IMR-90 (cell line): ENCODE results near the gene CDC20B. TPM values are rescaled to one million over a fixed set of nuclear protein-coding genes. Genes with fewer than 3 reads are reported as not detected.

Experiments used
- ATAC-seq: fragments of 200-7000 bp; cut with Tn5 transposase; 2 replicates; pipeline ENCODE4 v1.9.1; 2020; ENCODE audit warnings: low read depth, mild to moderate bottlenecking, moderate library complexity
- BruUV-seq: library from RNA; stranded (reverse); fragments of 400-500 nt; replicated peaks from 2 replicates; lab custom pipeline; 2021; lab: Mats Ljungman, UMichigan
- CTCF ChIA-PET: fragments of 300-600 bp; formaldehyde crosslinking; extraction: SDS; loops from one replicate; lab custom pipeline; 2021; ENCODE audit warnings: antibody characterized with exemption; lab: Yijun Ruan, JAX
- POLR2A ChIA-PET: fragments of 300-600 bp; sonication (Branson Sonifier 250); formaldehyde crosslinking; loops from one replicate; lab custom pipeline; 2022; ENCODE audit warnings: antibody characterized with exemption; ENCODE audit not compliant: unreplicated experiment; lab: Charles Lee
- DNase-seq: peaks from one replicate; pipeline ENCODE4 v3.0.0; 2013
- H2AFZ ChIP-seq: replicated peaks from 2 replicates; pipeline ENCODE3; 2013; ENCODE audit warnings: low read length, mild to moderate bottlenecking; ENCODE audit not compliant: poor library complexity
- H2AK5ac ChIP-seq: 2 replicates; pipeline ENCODE4 v1.6.1; 2013; ENCODE audit warnings: low read depth, low read length, inconsistent platforms
- H2AK9ac ChIP-seq: replicated peaks from 2 replicates; pipeline ENCODE3; 2013; ENCODE audit warnings: mild to moderate bottlenecking, low read depth, low read length, moderate library complexity; ENCODE audit not compliant: poor library complexity
- H2BK120ac ChIP-seq: 2 replicates; pipeline ENCODE4 v1.6.1; 2013; ENCODE audit warnings: low read depth, low read length, inconsistent platforms
- H2BK15ac ChIP-seq: 3 replicates; pipeline ENCODE4 v1.6.1; 2013; ENCODE audit warnings: low read depth, low read length, inconsistent platforms
- H2BK20ac ChIP-seq: 2 replicates; pipeline ENCODE4 v1.6.1; 2013; ENCODE audit warnings: low read depth, mild to moderate bottlenecking, inconsistent platforms, low read length, moderate library complexity
- H2BK5ac ChIP-seq: 2 replicates; pipeline ENCODE4 v1.6.1; 2013; ENCODE audit warnings: mild to moderate bottlenecking, low read depth, low read length, inconsistent platforms; ENCODE audit not compliant: poor library complexity, severe bottlenecking
- H3K14ac ChIP-seq: replicated peaks from 2 replicates; pipeline ENCODE4 v1.6.1; 2013; ENCODE audit warnings: low read depth, low read length, inconsistent platforms
- H3K18ac ChIP-seq: 2 replicates; pipeline ENCODE4 v1.6.1; 2013; ENCODE audit warnings: low read depth, low read length, control low read depth
- H3K23ac ChIP-seq: 2 replicates; pipeline ENCODE4 v1.6.1; 2013; ENCODE audit warnings: low read depth, low read length, inconsistent platforms
- H3K27ac ChIP-seq: 2 replicates; pipeline ENCODE4 v1.5.1; 2013; ENCODE audit warnings: mild to moderate bottlenecking, control low read depth, low read length; ENCODE audit not compliant: insufficient read depth
- H3K27me3 ChIP-seq: 2 replicates; pipeline ENCODE4 v1.6.1; 2013; ENCODE audit warnings: low read length; ENCODE audit not compliant: control insufficient read depth, insufficient read depth
- H3K36me3 ChIP-seq: 2 replicates; pipeline ENCODE4 v1.6.1; 2013; ENCODE audit warnings: low read length, mixed read lengths; ENCODE audit not compliant: control insufficient read depth, insufficient read depth
- H3K4ac ChIP-seq: 2 replicates; pipeline ENCODE4 v1.6.1; 2013; ENCODE audit warnings: low read depth, low read length, inconsistent platforms
- H3K4me1 ChIP-seq: 2 replicates; pipeline ENCODE4 v1.6.1; 2013; ENCODE audit warnings: low read length, mixed read lengths; ENCODE audit not compliant: control insufficient read depth, insufficient read depth
- H3K4me2 ChIP-seq: 2 replicates; pipeline ENCODE4 v1.6.1; 2013; ENCODE audit warnings: low read depth, mild to moderate bottlenecking, control low read depth, low read length, moderate library complexity
- H3K4me3 ChIP-seq: 2 replicates; pipeline ENCODE4 v1.5.1; 2013; ENCODE audit warnings: low read depth, mild to moderate bottlenecking, control low read depth, low read length, moderate library complexity; ENCODE audit not compliant: insufficient read depth
- H3K56ac ChIP-seq: 2 replicates; pipeline ENCODE4 v1.6.1; 2013; ENCODE audit warnings: low read length, inconsistent platforms; ENCODE audit not compliant: insufficient read depth; ENCODE audit errors: extremely low read depth
- H3K79me1 ChIP-seq, 2 experiments: 2 replicates each; pipeline ENCODE4 v1.6.1; 2013; ENCODE audit warnings: low read length in 2 of 2, inconsistent platforms in 1 of 2, low read depth in 1 of 2
- H3K9ac ChIP-seq: 2 replicates; pipeline ENCODE4 v1.6.1; 2013; ENCODE audit warnings: low read depth, low read length, control low read depth
- H3K9me1 ChIP-seq: 2 replicates; pipeline ENCODE4 v1.6.1; 2013; ENCODE audit warnings: low read length, inconsistent platforms; ENCODE audit not compliant: insufficient read depth
- H3K9me3 ChIP-seq: 2 replicates; pipeline ENCODE4 v1.6.1; 2013; ENCODE audit warnings: low read length; ENCODE audit not compliant: control insufficient read depth, insufficient read depth
- H4K20me1 ChIP-seq: 2 replicates; pipeline ENCODE4 v1.6.1; 2013; ENCODE audit warnings: low read length, inconsistent platforms; ENCODE audit not compliant: insufficient read depth
- H4K5ac ChIP-seq: 2 replicates; pipeline ENCODE4 v1.6.1; 2013; ENCODE audit warnings: mild to moderate bottlenecking, low read depth, low read length, control low read depth
- H4K8ac ChIP-seq, 2 experiments: 2 replicates each; pipeline ENCODE4 v1.6.1; 2013; ENCODE audit warnings: low read depth in 2 of 2, low read length in 2 of 2, control low read depth in 1 of 2, inconsistent platforms in 1 of 2
- H4K91ac ChIP-seq: 2 replicates; pipeline ENCODE4 v1.6.1; 2013; ENCODE audit warnings: low read depth, low read length, inconsistent platforms; ENCODE audit not compliant: insufficient read depth
- CEBPB ChIP-seq: IDR thresholded peaks from 2 replicates; pipeline ENCODE4 v1.6.1; 2012; ENCODE audit warnings: low read depth, low read length, improper control_type of control experiment
- CHD1 ChIP-seq: IDR thresholded peaks from 2 replicates; pipeline ENCODE4 v1.6.1; 2012; ENCODE audit warnings: low read depth, low read length, improper control_type of control experiment
- CTCF ChIP-seq: conservative IDR thresholded peaks from 2 replicates; pipeline ENCODE4 v1.5.1; 2012; ENCODE audit warnings: mild to moderate bottlenecking, low read depth, low read length, improper control_type of control experiment
- MAZ ChIP-seq: IDR thresholded peaks from 2 replicates; pipeline ENCODE4 v1.6.1; 2012; ENCODE audit warnings: low read depth, mild to moderate bottlenecking, low read length, improper control_type of control experiment, moderate library complexity, borderline replicate concordance
- RAD21 ChIP-seq: IDR thresholded peaks from 2 replicates; pipeline ENCODE4 v1.6.1; 2012; ENCODE audit warnings: low read length, improper control_type of control experiment
- RCOR1 ChIP-seq: IDR thresholded peaks from 2 replicates; pipeline ENCODE4 v1.6.1; 2012; ENCODE audit warnings: mild to moderate bottlenecking, low read length, improper control_type of control experiment; ENCODE audit not compliant: insufficient replicate concordance
- RFX5 ChIP-seq: IDR thresholded peaks from 2 replicates; pipeline ENCODE4 v1.8.0; 2012; ENCODE audit warnings: low read depth, mild to moderate bottlenecking, low read length, moderate library complexity
- WGBS, 2 experiments: methylation state at CpG; one replicate each; pipeline versions ENCODE4 v1.1.5 to v1.1.7; 2013; ENCODE audit warnings: missing lambda C conversion rate in 2 of 2; ENCODE audit not compliant: insufficient read length in 1 of 2; ENCODE audit errors: extremely low coverage in 2 of 2; 5-methylcytosine and 5-hydroxymethylcytosine counted together
- dilution Hi-C: fragments of 300-500 bp; cut with HindIII; formaldehyde crosslinking; loops from one replicate; pipeline ENCODE4 v1.14.3; 2018; ENCODE audit warnings: low sequenced_read_pairs; ENCODE audit not compliant: unreplicated experiment
- in situ Hi-C: fragments of 300-500 bp; cut with MboI; formaldehyde crosslinking; loops from 3 replicates; pipeline ENCODE4 v1.14.3; 2019; ENCODE audit warnings: low sequenced_read_pairs, inconsistent platforms, mixed read lengths
- intact Hi-C: fragments of 100-400 bp; cut with micrococcal nuclease; formaldehyde crosslinking; loops from 2 replicates; pipeline ENCODE4 v1.10.0; 2022
- polyA plus RNA-seq, 3 experiments: library from polyadenylated mRNA; depleted of rRNA; stranded (reverse); fragments of >200 nt; gene quantifications; 2 replicates each; pipeline ENCODE4 v1.2.3, GENCODE V29; 2012; ENCODE audit warnings: low replicate concordance in 1 of 3
- total RNA-seq: library from RNA; depleted of rRNA; stranded (reverse); fragments of >200 nt; gene quantifications from 2 replicates; pipeline ENCODE4 v1.2.3, GENCODE V29; 2012

Gene CDC20B
- total and polyA plus RNA-seq, 2 of the 4 experiments (the other 2 are of a cell fraction): not detected

GRCh38 chr5:55177078-55177477 is 4.1 kb upstream of the CDC20B start:
- in situ Hi-C loops (no loop called here), dilution Hi-C loops (no loop called here), intact Hi-C loops (loop anchor here (5.0 kb wide), 1 partner anchor 45 kb away; no protein-coding TSS in a partner anchor)
- no peaks in the 10 kb centered on the region for H3K36me3 ChIP-seq
- H3K9ac ChIP-seq: no peak overlapping the region
- no peak overlapping the region for H3K4ac ChIP-seq
- ATAC-seq: no peak
- peaks cover 7% of the 10 kb centered on the region for H3K4me1 ChIP-seq
- no peak overlapping the region for H2BK15ac ChIP-seq
- H3K4me3 ChIP-seq: no peak overlapping the region
- ChIA-PET POLR2A (no interaction called here), CTCF (no interaction called here)
- no peaks in the 10 kb centered on the region; the same call in 1 of the 2 replicates for H3K9me1 ChIP-seq
- H2AFZ ChIP-seq: no peak overlapping the region
- no peak overlapping the region for H4K91ac ChIP-seq
- no peak overlapping the region for H4K8ac ChIP-seq
- DNase-seq: no peak
- peaks cover 2% of the 10 kb centered on the region for H3K9me3 ChIP-seq
- no peak overlapping the region for H3K14ac ChIP-seq
- no TSS peak for BruUV-seq
- H2AK9ac ChIP-seq: no peak overlapping the region
- no peak overlapping the region for H2BK20ac ChIP-seq
- TF ChIP-seq RAD21: no peak
- no peak for TF ChIP-seq CHD1
- no peak for TF ChIP-seq RFX5
- TF ChIP-seq CEBPB: no peak
- TF ChIP-seq CTCF: no peak
- TF ChIP-seq RCOR1: no peak
- no peak for TF ChIP-seq MAZ
- no peak overlapping the region for H3K4me2 ChIP-seq
- H3K18ac ChIP-seq: no peak overlapping the region
- peaks cover 64% of the 10 kb centered on the region for H3K27me3 ChIP-seq
- no peak overlapping the region for H3K56ac ChIP-seq
- H4K5ac ChIP-seq: no peak overlapping the region
- peaks cover 6% of the 10 kb centered on the region; the same call in 1 of the 2 replicates for H4K20me1 ChIP-seq
- H3K27ac ChIP-seq: no peak overlapping the region
- no peak overlapping the region for H3K23ac ChIP-seq
- H3K79me1 ChIP-seq: no peaks in the 10 kb centered on the region
- H2BK5ac ChIP-seq: no peak overlapping the region
- no peak overlapping the region for H2AK5ac ChIP-seq
- WGBS, 2 experiments: no CpG with 5 or more reads among the region's 2 CpGs
- H2BK120ac ChIP-seq: no peak overlapping the region
